HG03575 (cell line): ENCODE measurements around the gene TMX3.
A peak's percentile ranks its signal among the peaks of the same experiment; 100 is the strongest.

Source experiments
- ATAC-seq: cut with Tn5 transposase; IDR thresholded peaks from one replicate; pipeline ENCODE4 v1.9.1; 2021; ENCODE audit not compliant: unreplicated experiment, insufficient number of reproducible peaks, low FRiP score; ENCODE audit errors: extremely low read depth

Gene TMX3, protein sequence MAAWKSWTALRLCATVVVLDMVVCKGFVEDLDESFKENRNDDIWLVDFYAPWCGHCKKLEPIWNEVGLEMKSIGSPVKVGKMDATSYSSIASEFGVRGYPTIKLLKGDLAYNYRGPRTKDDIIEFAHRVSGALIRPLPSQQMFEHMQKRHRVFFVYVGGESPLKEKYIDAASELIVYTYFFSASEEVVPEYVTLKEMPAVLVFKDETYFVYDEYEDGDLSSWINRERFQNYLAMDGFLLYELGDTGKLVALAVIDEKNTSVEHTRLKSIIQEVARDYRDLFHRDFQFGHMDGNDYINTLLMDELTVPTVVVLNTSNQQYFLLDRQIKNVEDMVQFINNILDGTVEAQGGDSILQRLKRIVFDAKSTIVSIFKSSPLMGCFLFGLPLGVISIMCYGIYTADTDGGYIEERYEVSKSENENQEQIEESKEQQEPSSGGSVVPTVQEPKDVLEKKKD

GRCh38 chr18:68714712-68715496 lies at the start of gene TMX3:
TSS of gene TMX3 (minus strand) at chr18:68715108. CDS start at chr18:68714981, 127 bp downstream.
- ATAC-seq = peak; percentile 88

DNA sequence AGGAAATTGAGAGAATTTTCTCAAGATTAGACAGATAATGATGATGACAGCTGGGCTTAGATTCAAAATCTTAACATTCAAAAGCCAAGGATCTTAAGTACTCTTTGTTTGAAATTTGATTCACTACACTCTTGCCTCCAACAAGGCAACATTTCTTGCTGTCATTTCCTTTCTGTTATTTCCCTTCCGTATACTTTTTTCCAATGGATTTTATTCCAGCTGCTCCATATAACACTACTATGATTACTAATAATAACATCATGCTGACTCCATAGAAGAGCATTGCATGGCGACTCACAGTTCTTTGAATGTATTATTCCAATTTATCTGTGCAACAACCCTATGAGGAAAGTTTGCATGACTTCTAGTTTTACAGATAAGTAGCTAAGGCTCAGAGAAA lies 49.1 kb upstream of the TMX3 start:
- ATAC-seq = no peak

DNA sequence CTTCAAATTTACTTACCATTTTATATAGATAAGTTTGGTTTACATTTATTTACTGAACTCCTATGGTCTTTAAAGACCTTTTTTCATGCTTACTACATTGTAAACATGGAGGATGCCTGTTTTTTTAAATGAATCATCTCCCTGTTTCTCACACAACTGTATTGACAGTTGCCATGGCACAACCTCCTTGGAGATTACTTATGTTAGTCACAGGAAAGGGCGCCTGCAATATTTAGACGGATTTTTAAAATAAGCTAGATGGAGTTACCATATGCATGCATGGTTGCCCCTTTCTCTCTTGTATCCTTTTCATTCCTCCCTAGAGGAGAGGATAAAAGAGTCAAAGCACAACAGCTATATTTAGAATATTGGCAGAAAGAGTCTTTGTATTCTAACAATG lies 48.2 kb upstream of the TMX3 start:
- no peak for ATAC-seq

DNA sequence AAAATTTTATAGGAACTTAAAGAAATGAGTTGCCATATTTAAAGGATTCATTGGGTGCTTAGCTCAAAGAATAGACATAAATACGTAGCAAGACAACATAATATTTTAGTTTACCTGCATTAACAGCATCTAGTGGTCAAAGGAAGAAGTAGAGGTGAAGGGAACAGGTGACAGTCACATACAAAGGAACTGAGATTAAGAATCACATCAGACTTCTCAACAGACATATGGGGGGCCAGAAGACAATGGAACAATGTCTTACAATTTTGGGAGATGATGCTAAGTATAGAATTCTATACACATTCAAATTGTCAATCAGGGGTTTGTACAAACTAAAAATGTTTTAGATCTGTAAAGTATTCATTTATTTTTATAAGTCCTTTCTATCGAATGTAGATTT lies 44.4 kb upstream of the TMX3 start:
- ATAC-seq = no peak

GRCh38 chr18:68757126-68757525 lies 42.2 kb upstream of the TMX3 start:
- no peak for ATAC-seq

DNA sequence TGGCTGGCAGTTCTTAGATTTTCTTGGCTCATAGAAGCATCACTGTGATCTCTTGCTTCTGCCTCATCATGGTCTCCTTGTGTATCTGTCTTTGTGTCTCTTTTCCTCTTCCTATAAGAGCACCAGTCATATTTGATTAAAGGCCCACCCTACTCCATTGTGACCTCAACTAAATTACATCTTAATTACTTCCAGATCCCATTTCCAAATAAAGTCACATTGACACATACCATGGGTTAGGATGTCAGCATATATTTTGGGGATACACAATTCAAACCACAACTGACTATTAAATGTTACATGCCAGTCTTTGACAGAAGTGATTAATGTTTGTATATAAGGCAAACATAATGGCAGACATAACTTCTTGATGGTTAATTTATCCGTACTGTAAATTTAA lies 27.3 kb upstream of the TMX3 start:
- no peak for ATAC-seq

DNA sequence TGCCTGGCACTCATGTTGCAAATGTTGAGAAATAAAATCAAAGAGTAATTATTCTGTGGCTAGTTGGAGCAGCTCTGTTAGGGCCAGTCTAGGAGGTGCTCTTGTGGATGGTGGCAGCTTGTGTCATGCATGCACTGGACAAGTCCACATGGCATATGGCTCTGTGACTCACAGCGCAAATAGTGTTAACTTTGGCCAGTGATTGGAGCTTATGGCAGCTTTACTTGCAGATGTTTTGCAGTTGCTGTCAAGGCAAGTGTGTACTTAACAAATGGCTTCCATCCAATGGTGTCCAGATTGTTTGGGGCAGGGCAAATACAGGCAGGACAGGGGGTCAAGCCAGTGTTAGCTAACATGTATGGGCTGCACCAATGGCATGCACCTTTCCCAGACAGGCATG lies 26.1 kb upstream of the TMX3 start:
- ATAC-seq = no peak

GRCh38 chr18:68739462-68739861 lies 24.6 kb upstream of the TMX3 start:
- ATAC-seq = no peak

DNA sequence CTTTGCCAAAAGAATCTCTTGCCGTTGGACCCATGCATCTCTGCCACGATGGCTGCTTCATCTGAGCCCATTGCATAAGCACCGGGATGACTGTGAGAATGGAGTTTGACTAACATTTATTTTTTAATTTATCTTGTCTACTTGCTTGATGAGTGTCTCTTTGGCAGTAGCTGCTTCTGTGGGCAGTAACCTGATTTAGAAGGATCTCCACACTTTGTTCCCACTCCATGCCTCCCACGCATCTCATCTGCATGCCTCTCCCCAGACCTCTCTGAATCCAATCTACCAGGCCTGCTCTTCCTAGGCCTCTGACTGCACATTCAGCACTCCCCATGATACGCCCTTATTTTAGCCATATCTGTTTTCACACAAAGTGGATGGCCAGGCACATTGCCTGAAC lies 23.7 kb upstream of the TMX3 start:
- no peak for ATAC-seq

DNA sequence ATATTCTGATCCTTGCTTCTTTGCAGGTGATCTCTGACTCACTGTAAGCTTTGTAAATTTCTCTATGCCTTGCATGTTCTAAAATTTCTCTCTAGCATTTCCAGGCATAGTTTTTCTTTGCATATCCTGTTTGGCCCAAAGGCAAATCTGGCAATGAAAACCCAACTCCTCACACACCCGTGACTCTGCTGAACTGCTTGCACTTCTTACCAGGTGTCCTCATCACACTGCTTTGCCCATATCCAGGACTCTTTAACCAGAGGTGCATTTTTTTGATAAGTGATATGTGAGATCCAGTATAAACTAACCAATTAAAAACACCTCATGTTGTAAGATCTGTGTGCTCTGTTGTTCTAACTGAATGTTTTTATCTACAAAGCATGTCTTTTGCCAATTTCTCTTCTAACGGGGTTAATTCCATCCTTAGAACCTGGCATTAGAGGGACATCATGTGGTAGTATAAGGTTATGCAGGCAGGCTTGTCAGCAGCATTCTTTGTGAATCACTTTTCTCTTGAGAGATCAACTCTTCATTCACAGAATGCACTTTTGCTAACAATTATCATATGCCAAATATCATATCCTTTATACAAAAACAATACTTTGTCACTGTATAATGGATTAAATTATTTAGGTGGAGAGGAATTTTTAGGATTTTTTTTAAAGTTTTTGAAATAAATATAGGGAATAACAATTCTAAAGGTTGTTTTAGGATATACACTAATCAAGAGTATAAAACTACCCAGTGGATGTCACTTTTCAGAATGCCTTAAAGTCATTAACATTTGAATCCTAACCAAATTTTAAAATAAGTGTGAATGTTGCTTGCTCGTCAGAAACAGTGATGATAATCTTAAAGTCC lies 20.8 kb upstream of the TMX3 start:
- peak; percentile 71 for ATAC-seq

- no peak for ATAC-seq
These were observed 19.4 kb upstream of the TMX3 start for GRCh38 chr18:68734308-68734707.

GRCh38 chr18:68733707-68734106 lies 18.8 kb upstream of the TMX3 start:
- ATAC-seq = no peak

DNA sequence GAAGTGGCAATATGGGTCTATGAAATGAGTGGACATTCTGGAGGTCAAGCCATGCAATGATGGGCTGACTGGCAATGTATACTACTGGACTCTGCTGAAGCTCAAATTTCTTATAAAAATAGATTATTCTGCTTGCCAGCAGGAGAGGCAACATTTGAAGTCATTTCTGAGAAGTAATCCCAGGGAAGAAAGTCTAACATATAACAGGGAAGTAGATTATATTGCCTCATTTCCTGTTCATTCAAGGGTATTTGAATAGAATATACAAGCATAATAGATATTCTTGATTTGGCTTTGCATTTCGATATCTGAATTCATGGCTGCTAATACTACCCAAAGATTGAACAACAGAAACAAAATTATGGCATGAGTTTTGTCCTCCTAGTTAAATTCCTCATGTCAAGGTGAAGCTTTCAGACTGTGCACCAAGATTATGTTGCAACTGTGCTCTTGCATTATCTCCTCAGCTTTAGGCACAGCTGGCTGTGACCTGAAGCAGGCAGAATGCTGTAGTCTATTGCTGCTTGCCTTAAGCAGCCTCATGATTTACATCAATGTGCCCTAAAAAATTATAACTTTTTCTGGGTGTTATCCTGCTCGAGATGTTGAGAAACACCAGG lies 13.3 kb upstream of the TMX3 start:
- ATAC-seq = no peak

DNA sequence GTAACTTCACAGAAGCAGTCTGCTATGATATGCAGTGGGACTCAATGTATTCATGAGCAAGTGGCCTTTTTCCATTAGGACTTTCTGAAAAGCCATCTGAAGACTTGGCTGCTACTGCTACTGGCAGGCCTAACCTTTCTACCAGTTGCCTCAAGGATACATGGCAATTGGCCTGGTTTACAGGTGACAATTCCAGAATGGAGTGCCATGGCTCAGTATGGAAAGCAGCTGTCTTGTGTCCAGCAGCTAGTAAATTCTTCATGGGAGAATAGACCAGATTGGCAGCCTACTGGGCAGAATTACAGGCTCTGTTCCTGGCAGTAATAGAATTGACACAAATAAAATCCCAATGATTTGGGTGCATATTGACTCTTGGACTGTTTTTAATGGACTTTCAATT lies 12.6 kb upstream of the TMX3 start:
- ATAC-seq = no peak

GRCh38 chr18:68725346-68725745 lies 10.4 kb upstream of the TMX3 start:
- no peak for ATAC-seq

DNA sequence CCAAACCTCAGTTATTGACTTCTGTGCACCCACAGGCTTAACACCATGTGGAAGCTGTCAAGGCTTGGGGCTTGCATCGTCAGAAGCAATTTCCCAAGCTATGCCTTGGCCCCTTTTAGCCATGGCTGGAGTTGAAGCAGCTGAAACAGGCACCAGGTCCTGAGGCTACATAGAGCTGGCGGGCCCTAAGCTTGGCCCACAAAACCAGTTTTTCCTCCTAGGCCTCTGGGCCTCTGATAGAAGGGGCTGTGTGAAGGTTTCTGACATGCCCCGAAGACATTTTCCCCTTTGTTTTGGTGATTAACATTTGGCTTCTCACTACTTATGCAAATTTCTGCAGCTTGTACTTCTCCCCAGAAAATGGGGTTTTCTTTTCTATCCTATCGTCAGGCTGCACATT lies 9.1 kb upstream of the TMX3 start:
- ATAC-seq = no peak

- ATAC-seq = no peak
These were observed 8.6 kb upstream of the TMX3 start for GRCh38 chr18:68723539-68723938.

DNA sequence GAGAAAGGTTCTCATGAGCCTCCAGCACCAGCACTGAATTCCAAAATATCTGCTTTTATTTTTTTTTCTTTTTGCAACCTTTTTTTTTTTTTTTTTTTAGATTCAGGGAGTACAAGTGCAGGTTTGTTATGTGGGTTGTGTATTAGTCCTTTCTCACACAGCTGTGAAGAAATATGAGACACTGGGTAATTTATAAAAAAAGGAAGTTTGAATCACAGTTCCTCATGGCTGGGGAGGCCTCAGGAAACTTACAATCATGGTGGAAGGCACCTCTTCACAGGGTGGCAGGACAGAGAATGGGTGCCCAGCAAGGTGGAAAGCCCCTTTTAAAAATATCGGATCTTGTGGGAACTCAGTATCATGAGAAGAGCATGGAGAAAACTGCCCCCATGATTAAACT lies 7.9 kb upstream of the TMX3 start:
- ATAC-seq = no peak
